ENCODE data around the gene MSL1. TPM values are rescaled to one million over a fixed set of nuclear protein-coding genes. Genes with fewer than 3 reads are reported as not detected.

The MSL1 gene
- total and polyA plus RNA-seq, 2 of the 4 experiments (the other 2 are of a cell fraction): 28.3 to 48.4 TPM

GRCh38 chr17:40106760-40107521 is 14.8 kb upstream of the MSL1 start (continued):
- TF ChIP-seq RAD21 (IDR thresholded peaks at IDR 0.05; ENCODE audit: low read length): no peak
- TF ChIP-seq RCOR1 (IDR thresholded peaks at IDR 0.05; ENCODE audit: insufficient replicate concordance, low read length): no peak

- Histone ChIP-seq H4K91ac (ENCODE audit: insufficient read depth, low read depth, low read length) (peak overlapping the region; percentile 98), H3K18ac (ENCODE audit: low read depth, low read length) (peak overlapping the region; percentile 84), H2BK5ac (ENCODE audit: low read depth, low read length, poor library complexity, severe bottlenecking) (peak overlapping the region; percentile 80), H2AFZ (replicated peaks; ENCODE audit: low read length, poor library complexity) (peak overlapping the region; percentile 94), H3K4me3 (ENCODE audit: insufficient read depth, low read depth, low read length) (no peak overlapping the region), H3K4ac (ENCODE audit: low read depth, low read length) (peak overlapping the region; percentile 99), H3K9ac (ENCODE audit: low read depth, low read length) (peak overlapping the region; percentile 46), H3K14ac (replicated peaks; ENCODE audit: low read depth, low read length) (peak overlapping the region; percentile 95), H3K27ac (ENCODE audit: insufficient read depth, low read length) (peak overlapping the region; percentile 81), H3K9me1 (ENCODE audit: insufficient read depth, low read length) (peaks cover 32% of the 10 kb centered on the region), H2BK120ac (ENCODE audit: low read depth, low read length) (peak overlapping the region; percentile 97), H3K9me3 (ENCODE audit: control insufficient read depth, insufficient read depth, low read length) (no peaks in the 10 kb centered on the region), H3K36me3 (ENCODE audit: control insufficient read depth, insufficient read depth, low read length) (no peaks in the 10 kb centered on the region), H3K23ac (ENCODE audit: low read depth, low read length) (peak overlapping the region; percentile 96), H4K8ac (ENCODE audit: low read depth in 2 of 2, low read length in 2 of 2) (peak overlapping the region; percentile 83 to 94), H2BK15ac (ENCODE audit: low read depth, low read length) (peak overlapping the region; percentile 98), H4K20me1 (ENCODE audit: insufficient read depth, low read length) (no peaks in the 10 kb centered on the region), H2BK20ac (ENCODE audit: low read depth, low read length) (peak overlapping the region; percentile 96), H2AK9ac (replicated peaks; ENCODE audit: low read depth, low read length, poor library complexity) (peak overlapping the region; percentile 80), H4K5ac (ENCODE audit: low read depth, low read length) (peak overlapping the region; percentile 95), H2AK5ac (ENCODE audit: low read depth, low read length) (peak overlapping the region; percentile 98), H3K4me2 (ENCODE audit: low read depth, low read length) (peak overlapping the region; percentile 18), H3K27me3 (ENCODE audit: control insufficient read depth, insufficient read depth, low read length) (no peaks in the 10 kb centered on the region), H3K56ac (ENCODE audit: extremely low read depth, insufficient read depth, low read length) (peak overlapping the region; percentile 65), H3K79me1 (ENCODE audit: low read depth in 1 of 2, low read length in 2 of 2) (peaks cover 0 to 31% of the 10 kb centered on the region in 2 experiments; a peak in 2 of 4 replicates), H3K4me1 (ENCODE audit: control insufficient read depth, insufficient read depth, low read length) (peaks cover 51% of the 10 kb centered on the region)
- CTCF ChIA-PET: interaction anchor here (0.8 kb wide), 1 partner anchor 149 kb away, joined by 4 read pairs; no protein-coding TSS in a partner anchor
- POLR2A ChIA-PET (ENCODE audit: unreplicated experiment): no interaction called here
- no CpG with 5 or more reads among the region's 5 CpGs for WGBS, 2 experiments (ENCODE audit: extremely low coverage in 2 of 2, insufficient read length in 1 of 2)
- no peak for DNase-seq
- BruUV-seq (replicated peaks): no TSS peak
- no peak for TF ChIP-seq BHLHE40 (IDR thresholded peaks at IDR 0.05; ENCODE audit: low read depth, low read length)
- no peak for TF ChIP-seq FOS (IDR thresholded peaks at IDR 0.05; ENCODE audit: low read depth, low read length)
- TF ChIP-seq POLR2A (IDR thresholded peaks at IDR 0.05; ENCODE audit: low read depth, low read length): no peak
- TF ChIP-seq, protein P1, sequence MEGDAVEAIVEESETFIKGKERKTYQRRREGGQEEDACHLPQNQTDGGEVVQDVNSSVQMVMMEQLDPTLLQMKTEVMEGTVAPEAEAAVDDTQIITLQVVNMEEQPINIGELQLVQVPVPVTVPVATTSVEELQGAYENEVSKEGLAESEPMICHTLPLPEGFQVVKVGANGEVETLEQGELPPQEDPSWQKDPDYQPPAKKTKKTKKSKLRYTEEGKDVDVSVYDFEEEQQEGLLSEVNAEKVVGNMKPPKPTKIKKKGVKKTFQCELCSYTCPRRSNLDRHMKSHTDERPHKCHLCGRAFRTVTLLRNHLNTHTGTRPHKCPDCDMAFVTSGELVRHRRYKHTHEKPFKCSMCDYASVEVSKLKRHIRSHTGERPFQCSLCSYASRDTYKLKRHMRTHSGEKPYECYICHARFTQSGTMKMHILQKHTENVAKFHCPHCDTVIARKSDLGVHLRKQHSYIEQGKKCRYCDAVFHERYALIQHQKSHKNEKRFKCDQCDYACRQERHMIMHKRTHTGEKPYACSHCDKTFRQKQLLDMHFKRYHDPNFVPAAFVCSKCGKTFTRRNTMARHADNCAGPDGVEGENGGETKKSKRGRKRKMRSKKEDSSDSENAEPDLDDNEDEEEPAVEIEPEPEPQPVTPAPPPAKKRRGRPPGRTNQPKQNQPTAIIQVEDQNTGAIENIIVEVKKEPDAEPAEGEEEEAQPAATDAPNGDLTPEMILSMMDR (conservative IDR thresholded peaks at IDR 0.05; ENCODE audit: low read depth, low read length): no peak
- TF ChIP-seq RCOR1 (IDR thresholded peaks at IDR 0.05; ENCODE audit: insufficient replicate concordance, low read length): no peak
- no peak for TF ChIP-seq SMC3 (IDR thresholded peaks at IDR 0.05; ENCODE audit: low read depth, low read length)
- no peak for TF ChIP-seq MXI1 (IDR thresholded peaks at IDR 0.05; ENCODE audit: borderline replicate concordance, low read depth, low read length)
- TF ChIP-seq CHD1 (IDR thresholded peaks at IDR 0.05; ENCODE audit: low read depth, low read length): no peak
- TF ChIP-seq RAD21 (IDR thresholded peaks at IDR 0.05; ENCODE audit: low read length): no peak
- intact Hi-C loops (cut with micrococcal nuclease) (no loop called here), in situ Hi-C loops (cut with MboI; ENCODE audit: low sequenced_read_pairs) (no loop called here), dilution Hi-C loops (cut with HindIII; ENCODE audit: low sequenced_read_pairs, unreplicated experiment) (no loop called here)
- ATAC-seq (ENCODE audit: low read depth): no peak
Measured at GRCh38 chr17:40107522-40108174, 14.1 kb upstream of the MSL1 start.
